MCF 10A (cell line): ENCODE data around the gene HERC2. TPM values are rescaled to one million over a fixed set of nuclear protein-coding genes. Genes with fewer than 3 reads are reported as not detected.
A peak's percentile ranks its signal among the peaks of the same experiment; 100 is the strongest.

Source experiments
- BruUV-seq: library from RNA; stranded (reverse); fragments of 400-500 nt; replicated peaks from 2 replicates; lab custom pipeline; 2021; lab: Mats Ljungman, UMichigan
- CTCF ChIA-PET: fragments of 300-600 bp; sonication (Branson Sonifier 250); formaldehyde crosslinking; extraction: SDS; loops from one replicate; lab custom pipeline; 2021; ENCODE audit warnings: antibody characterized with exemption, inconsistent platforms; lab: Yijun Ruan, JAX
- POLR2A ChIA-PET: fragments of 300-600, 350-650 bp; sonication (Branson Sonifier 250); formaldehyde crosslinking; extraction: SDS; loops from one replicate; lab custom pipeline; 2020; ENCODE audit warnings: antibody characterized with exemption, inconsistent platforms; lab: Yijun Ruan, JAX
- DNase-seq: peaks from one replicate; pipeline ENCODE4 v3.0.0-alpha.2; 2018; ENCODE audit not compliant: unreplicated experiment
- H3K27ac Mint-ChIP-seq: one replicate; pipeline ENCODE4 v1.8.0; 2022; ENCODE audit warnings: mild to moderate bottlenecking, low read depth, mixed read lengths; ENCODE audit not compliant: unreplicated experiment
- H3K27me3 Mint-ChIP-seq: one replicate; pipeline ENCODE4 v1.8.0; 2022; ENCODE audit warnings: mixed read lengths; ENCODE audit not compliant: insufficient read depth, unreplicated experiment
- H3K36me3 Mint-ChIP-seq: one replicate; pipeline ENCODE4 v1.8.0; 2022; ENCODE audit warnings: mild to moderate bottlenecking, moderate library complexity, mixed read lengths; ENCODE audit not compliant: insufficient read depth, unreplicated experiment
- H3K4me1 Mint-ChIP-seq: one replicate; pipeline ENCODE4 v1.8.0; 2022; ENCODE audit warnings: mixed read lengths; ENCODE audit not compliant: insufficient read depth, unreplicated experiment
- H3K4me3 Mint-ChIP-seq: one replicate; pipeline ENCODE4 v1.8.0; 2022; ENCODE audit warnings: mild to moderate bottlenecking, moderate library complexity, mixed read lengths; ENCODE audit not compliant: unreplicated experiment
- H3K9me3 Mint-ChIP-seq: one replicate; pipeline ENCODE4 v1.8.0; 2022; ENCODE audit warnings: mixed read lengths; ENCODE audit not compliant: unreplicated experiment
- intact Hi-C: fragments of 100-400 bp; cut with micrococcal nuclease; formaldehyde crosslinking; loops from 2 replicates; pipeline ENCODE4 v1.14.1; 2022
- total RNA-seq: library from RNA; stranded (reverse); gene quantifications from 2 replicates; pipeline ENCODE4 v1.2.3, GENCODE V29; 2022
- TF ChIP-seq, protein P1 (sequence below): fragments of 200-600 bp; IDR thresholded peaks from one replicate; pipeline ENCODE4 v1.8.0; 2022; ENCODE audit warnings: antibody characterized with exemption, mild to moderate bottlenecking; ENCODE audit not compliant: unreplicated experiment

The HERC2 gene
- total RNA-seq, 1 experiment from 2014 or later: 65.2 TPM

- Mint-ChIP-seq H3K27me3 (no peaks in the 10 kb centered on the region), H3K9me3 (no peaks in the 10 kb centered on the region), H3K4me1 (peaks cover 5% of the 10 kb centered on the region), H3K36me3 (peaks cover 46% of the 10 kb centered on the region), H3K4me3 (no peak overlapping the region), H3K27ac (no peak overlapping the region)
- CTCF ChIA-PET: interaction anchor here (0.6 to 3.8 kb wide), 8 partner anchors 13 to 1237 kb away, joined by 3 to 24 read pairs (median 4); no protein-coding TSS in a partner anchor
- intact Hi-C loops: loop anchor here (10.0 kb wide), 1 partner anchor 848 kb away; no protein-coding TSS in a partner anchor
- TF ChIP-seq, protein P1, sequence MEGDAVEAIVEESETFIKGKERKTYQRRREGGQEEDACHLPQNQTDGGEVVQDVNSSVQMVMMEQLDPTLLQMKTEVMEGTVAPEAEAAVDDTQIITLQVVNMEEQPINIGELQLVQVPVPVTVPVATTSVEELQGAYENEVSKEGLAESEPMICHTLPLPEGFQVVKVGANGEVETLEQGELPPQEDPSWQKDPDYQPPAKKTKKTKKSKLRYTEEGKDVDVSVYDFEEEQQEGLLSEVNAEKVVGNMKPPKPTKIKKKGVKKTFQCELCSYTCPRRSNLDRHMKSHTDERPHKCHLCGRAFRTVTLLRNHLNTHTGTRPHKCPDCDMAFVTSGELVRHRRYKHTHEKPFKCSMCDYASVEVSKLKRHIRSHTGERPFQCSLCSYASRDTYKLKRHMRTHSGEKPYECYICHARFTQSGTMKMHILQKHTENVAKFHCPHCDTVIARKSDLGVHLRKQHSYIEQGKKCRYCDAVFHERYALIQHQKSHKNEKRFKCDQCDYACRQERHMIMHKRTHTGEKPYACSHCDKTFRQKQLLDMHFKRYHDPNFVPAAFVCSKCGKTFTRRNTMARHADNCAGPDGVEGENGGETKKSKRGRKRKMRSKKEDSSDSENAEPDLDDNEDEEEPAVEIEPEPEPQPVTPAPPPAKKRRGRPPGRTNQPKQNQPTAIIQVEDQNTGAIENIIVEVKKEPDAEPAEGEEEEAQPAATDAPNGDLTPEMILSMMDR: no peak
- BruUV-seq: no TSS peak
- POLR2A ChIA-PET: no interaction called here
- DNase-seq: no peak
Measured at GRCh38 chr15:28127036-28127435, 194.9 kb downstream of the HERC2 start.

GRCh38 chr15:28125673-28126651 is 196.0 kb downstream of the HERC2 start:
- Mint-ChIP-seq H3K36me3 (peaks cover 53% of the 10 kb centered on the region), H3K4me1 (peaks cover 5% of the 10 kb centered on the region), H3K27me3 (no peaks in the 10 kb centered on the region), H3K27ac (no peak overlapping the region), H3K9me3 (no peaks in the 10 kb centered on the region), H3K4me3 (no peak overlapping the region)
- BruUV-seq: no TSS peak
- ChIA-PET POLR2A (no interaction called here), CTCF (interaction anchor here (0.5 to 3.8 kb wide), 31 partner anchors 9 to 1239 kb away, joined by 3 to 24 read pairs (median 3); no protein-coding TSS in a partner anchor)
- peak; percentile 60 for DNase-seq
- intact Hi-C loops: loop anchor here (10.0 kb wide), 1 partner anchor 849 kb away; no protein-coding TSS in a partner anchor
- TF ChIP-seq, protein P1: peak; percentile 44

DNA sequence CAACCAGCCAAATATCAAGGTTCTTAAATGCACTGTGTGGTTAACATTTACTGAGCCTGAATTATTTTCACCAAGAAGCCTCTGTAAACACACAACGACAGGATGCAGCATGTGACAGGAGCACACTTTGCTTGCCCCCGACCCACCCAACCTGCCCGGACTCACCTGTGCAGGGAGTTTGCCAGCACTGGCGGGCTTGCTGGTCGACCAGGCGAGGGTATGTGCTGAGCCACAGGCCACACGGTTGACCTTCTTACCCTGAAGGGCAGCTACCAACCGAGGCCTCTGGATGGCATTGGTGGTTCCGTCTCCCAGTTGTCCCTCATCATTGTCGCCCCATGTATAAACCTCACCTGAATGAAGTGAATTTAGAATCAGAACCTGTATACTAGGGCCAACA is 197.1 kb downstream of the HERC2 start:
- no TSS peak for BruUV-seq
- H3K36me3 Mint-ChIP-seq: peaks cover 42% of the 10 kb centered on the region

More for the DNA sequence above, 197.1 kb downstream of the HERC2 start:
- H3K4me1 Mint-ChIP-seq: peaks cover 5% of the 10 kb centered on the region
- POLR2A ChIA-PET: no interaction called here
- no peaks in the 10 kb centered on the region for H3K9me3 Mint-ChIP-seq
- no peak overlapping the region for H3K27ac Mint-ChIP-seq
- intact Hi-C loops: loop anchor here (5.0 to 10.0 kb wide), 2 partner anchors 850 to 1142 kb away; partner anchors contain the start of gene NSMCE3
- CTCF ChIA-PET: interaction anchor here (0.6 to 3.8 kb wide), 7 partner anchors 14 to 1488 kb away, joined by 3 to 24 read pairs (median 6); no protein-coding TSS in a partner anchor
- DNase-seq: no peak
- no peaks in the 10 kb centered on the region for H3K27me3 Mint-ChIP-seq
- no peak overlapping the region for H3K4me3 Mint-ChIP-seq
- TF ChIP-seq, protein P1: no peak
